ENCODE results near the gene GOLPH3. TPM values are rescaled to one million over a fixed set of nuclear protein-coding genes. Genes with fewer than 3 reads are reported as not detected.

GOLPH3 gene
- total and polyA plus RNA-seq, 7 experiments from 2014 or later = 46.9 to 86.1 (median 60.8) TPM

DNA sequence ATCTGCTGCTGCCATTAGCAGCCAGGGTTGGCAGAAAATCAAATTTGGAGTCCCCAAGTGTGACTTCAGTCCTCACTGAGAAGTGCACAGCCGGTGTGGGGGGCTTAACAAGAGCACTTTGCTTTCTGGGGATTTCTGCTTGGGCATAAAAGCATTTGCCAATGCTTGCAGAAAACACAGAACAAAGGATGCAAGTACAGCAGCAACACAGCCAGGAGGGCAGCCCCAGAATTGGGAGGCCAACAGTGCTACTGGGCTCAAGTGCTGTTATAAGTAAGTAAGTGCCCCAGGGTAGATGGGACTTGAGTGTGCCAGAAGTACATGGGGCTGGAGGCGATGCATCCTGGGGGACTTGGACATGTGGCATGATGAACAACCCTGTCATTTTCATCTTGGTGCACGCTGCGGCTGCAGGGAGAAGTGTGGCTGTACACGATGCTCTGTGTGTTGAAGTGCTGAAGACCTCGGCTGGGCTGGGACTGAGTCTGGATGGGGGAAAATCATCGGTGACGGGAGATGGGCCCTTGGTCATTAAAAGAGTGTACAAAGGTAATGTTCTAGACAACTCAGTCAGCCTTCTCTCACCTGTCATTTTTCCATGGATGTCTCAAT is 73.3 kb downstream of the GOLPH3 start:
- ATAC-seq (no peak), DNase-seq (no peak)
- H3K27ac ChIP-seq (ENCODE audit: low read depth, low read length) = no peak overlapping the region
- POLR2A ChIA-PET = no interaction called here
- H3K4me1 ChIP-seq (ENCODE audit: control insufficient read depth in 2 of 2, insufficient read depth in 2 of 2, low read length in 2 of 2) = no peaks in the 10 kb centered on the region
- intact Hi-C loops (cut with micrococcal nuclease) = no loop called here
- H3K9me3 Mint-ChIP-seq = no peaks in the 10 kb centered on the region
- H3K27ac Mint-ChIP-seq = peak overlapping the region in 2 of 9 donors; percentile 17 to 47
- peaks cover 4 to 22% (median 18%) of the 10 kb centered on the region in 3 experiments for H3K36me3 ChIP-seq (ENCODE audit: control insufficient read depth in 2 of 3, insufficient read depth in 3 of 3, low read length in 3 of 3)
- no peaks in the 10 kb centered on the region for H3K27me3 ChIP-seq (ENCODE audit: control insufficient read depth in 2 of 2, insufficient read depth in 2 of 2, low read length in 2 of 2)
- no peaks in the 10 kb centered on the region for H3K4me1 Mint-ChIP-seq
- no peaks in the 10 kb centered on the region for H3K27me3 Mint-ChIP-seq
- H3K36me3 Mint-ChIP-seq = peaks cover 4 to 38% (median 15%) of the 10 kb centered on the region in 5 donors
- H3K4me3 Mint-ChIP-seq = no peak overlapping the region
- H3K4me3 ChIP-seq (ENCODE audit: low read length) = no peak overlapping the region
- no peaks in the 10 kb centered on the region for H3K9me3 ChIP-seq (ENCODE audit: control insufficient read depth in 2 of 3, low read length in 3 of 3)
- CTCF ChIA-PET = no interaction called here

DNA sequence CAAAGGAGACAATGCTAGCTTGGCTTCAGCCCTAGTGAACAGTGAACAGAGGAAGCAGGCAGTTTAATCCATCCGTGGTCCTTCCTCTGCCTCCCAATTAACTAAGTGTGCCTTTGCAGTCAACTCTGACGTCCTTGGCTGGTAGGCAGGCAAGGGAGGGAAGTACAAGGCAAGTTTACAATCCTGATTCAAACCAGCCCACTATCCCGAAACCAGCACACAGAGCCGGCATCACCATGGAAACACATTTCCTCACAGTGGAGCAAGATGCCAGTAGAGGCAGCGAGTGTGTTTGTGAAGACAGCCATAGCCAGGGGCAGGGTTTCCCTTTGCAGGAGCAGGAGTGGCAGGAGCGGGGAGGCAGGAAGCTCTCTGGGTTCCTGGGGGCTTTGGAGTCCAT is 73.9 kb downstream of the GOLPH3 start:
- Mint-ChIP-seq H3K4me3 (no peak overlapping the region), H3K9me3 (no peaks in the 10 kb centered on the region), H3K36me3 (peaks cover 4 to 38% (median 14%) of the 10 kb centered on the region in 5 donors), H3K27me3 (no peaks in the 10 kb centered on the region), H3K4me1 (no peaks in the 10 kb centered on the region), H3K27ac (no peak overlapping the region)
- Histone ChIP-seq H3K36me3 (ENCODE audit: control insufficient read depth in 2 of 3, insufficient read depth in 3 of 3, low read length in 3 of 3) (peaks cover 4 to 22% (median 18%) of the 10 kb centered on the region in 3 experiments), H3K9me3 (ENCODE audit: control insufficient read depth in 2 of 3, low read length in 3 of 3) (no peaks in the 10 kb centered on the region), H3K4me3 (ENCODE audit: low read length) (no peak overlapping the region), H3K4me1 (ENCODE audit: control insufficient read depth in 2 of 2, insufficient read depth in 2 of 2, low read length in 2 of 2) (no peaks in the 10 kb centered on the region), H3K27me3 (ENCODE audit: control insufficient read depth in 2 of 2, insufficient read depth in 2 of 2, low read length in 2 of 2) (no peaks in the 10 kb centered on the region), H3K27ac (ENCODE audit: low read depth, low read length) (no peak overlapping the region)
- ChIA-PET POLR2A (no interaction called here), CTCF (no interaction called here)
- intact Hi-C loops (cut with micrococcal nuclease) = no loop called here
- DNase-seq = no peak
- ATAC-seq = no peak

DNA sequence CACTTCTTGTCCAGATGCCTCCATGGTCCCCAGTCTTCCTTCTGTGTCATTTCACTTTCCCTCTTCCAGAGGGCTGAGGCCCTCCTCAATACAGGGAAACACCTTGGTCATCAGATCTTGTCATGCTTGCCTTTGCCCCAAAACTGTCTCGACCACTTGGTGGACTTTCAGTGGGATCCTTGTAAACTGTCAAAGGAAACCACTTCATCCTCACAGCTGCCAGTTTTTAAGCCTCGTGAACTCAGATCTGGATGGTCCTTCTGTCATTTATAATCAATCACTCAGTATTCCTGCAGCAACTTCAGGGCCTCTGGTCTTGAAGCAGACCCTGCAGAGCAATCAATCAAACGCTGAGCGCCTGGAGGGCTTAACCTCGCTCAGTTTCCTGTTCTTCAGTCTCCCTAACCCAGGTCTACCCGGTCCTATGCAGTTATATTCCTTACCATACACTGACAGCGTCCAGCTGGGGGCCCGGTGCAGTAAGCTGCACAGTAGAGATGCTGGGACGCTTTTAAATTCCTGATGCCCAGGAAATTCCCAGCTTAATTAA is 74.6 kb downstream of the GOLPH3 start:
- Histone ChIP-seq H3K27ac (ENCODE audit: low read depth, low read length) (no peak overlapping the region), H3K9me3 (ENCODE audit: control insufficient read depth in 2 of 3, low read length in 3 of 3) (no peaks in the 10 kb centered on the region), H3K4me1 (ENCODE audit: control insufficient read depth in 2 of 2, insufficient read depth in 2 of 2, low read length in 2 of 2) (no peaks in the 10 kb centered on the region), H3K27me3 (ENCODE audit: control insufficient read depth in 2 of 2, insufficient read depth in 2 of 2, low read length in 2 of 2) (no peaks in the 10 kb centered on the region), H3K36me3 (ENCODE audit: control insufficient read depth in 2 of 3, insufficient read depth in 3 of 3, low read length in 3 of 3) (peaks cover 4 to 18% (median 18%) of the 10 kb centered on the region in 3 experiments), H3K4me3 (ENCODE audit: low read length) (no peak overlapping the region)
- no peak for ATAC-seq
- intact Hi-C loops (cut with micrococcal nuclease) = no loop called here
- Mint-ChIP-seq H3K4me3 (no peak overlapping the region), H3K27me3 (no peaks in the 10 kb centered on the region), H3K27ac (peak overlapping the region in 3 of 9 donors; percentile 4 to 27 (median 12)), H3K4me1 (no peaks in the 10 kb centered on the region), H3K9me3 (no peaks in the 10 kb centered on the region), H3K36me3 (peaks cover 4 to 35% (median 13%) of the 10 kb centered on the region in 5 donors)
- DNase-seq = no peak
- CTCF ChIA-PET = no interaction called here
- POLR2A ChIA-PET = no interaction called here

DNA sequence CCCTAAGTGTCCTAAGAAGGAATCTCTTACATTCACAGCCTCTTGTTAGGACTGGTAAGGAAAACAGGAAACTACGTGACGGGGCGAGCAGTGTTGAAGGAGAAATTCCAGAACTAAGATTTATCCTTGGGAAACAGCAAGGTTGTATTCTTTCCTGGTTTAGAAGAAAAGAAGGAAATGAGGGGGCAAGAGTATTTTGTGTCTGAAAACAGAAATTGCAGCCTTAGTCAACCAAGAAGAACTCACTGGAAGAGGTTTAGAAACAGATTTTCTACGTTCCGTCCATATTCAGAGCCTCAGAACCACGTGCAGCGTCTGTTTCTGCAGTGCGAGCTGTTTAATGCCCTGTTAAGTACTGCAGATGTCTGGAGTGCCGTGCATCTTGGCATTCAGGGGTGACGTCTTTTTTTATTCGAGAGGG is 75.2 kb downstream of the GOLPH3 start:
- H3K9me3 ChIP-seq (ENCODE audit: control insufficient read depth in 2 of 3, low read length in 3 of 3) = no peaks in the 10 kb centered on the region
- H3K4me1 Mint-ChIP-seq = no peaks in the 10 kb centered on the region
- no peak overlapping the region for H3K27ac ChIP-seq (ENCODE audit: low read depth, low read length)
- H3K27ac Mint-ChIP-seq = peak overlapping the region in 2 of 9 donors; percentile 4 to 29
- ChIA-PET CTCF (no interaction called here), POLR2A (no interaction called here)
- H3K27me3 ChIP-seq (ENCODE audit: control insufficient read depth in 2 of 2, insufficient read depth in 2 of 2, low read length in 2 of 2) = no peaks in the 10 kb centered on the region
- intact Hi-C loops (cut with micrococcal nuclease) = no loop called here
- ATAC-seq (no peak), DNase-seq (no peak)
- H3K36me3 ChIP-seq (ENCODE audit: control insufficient read depth in 2 of 3, insufficient read depth in 3 of 3, low read length in 3 of 3) = peaks cover 4 to 18% (median 13%) of the 10 kb centered on the region in 3 experiments
- H3K27me3 Mint-ChIP-seq = no peaks in the 10 kb centered on the region
- no peaks in the 10 kb centered on the region for H3K9me3 Mint-ChIP-seq
- H3K4me1 ChIP-seq (ENCODE audit: control insufficient read depth in 2 of 2, insufficient read depth in 2 of 2, low read length in 2 of 2) = no peaks in the 10 kb centered on the region
- H3K4me3 Mint-ChIP-seq = no peak overlapping the region
- H3K4me3 ChIP-seq (ENCODE audit: low read length) = no peak overlapping the region
- H3K36me3 Mint-ChIP-seq = peaks cover 4 to 34% (median 13%) of the 10 kb centered on the region in 5 donors

DNA sequence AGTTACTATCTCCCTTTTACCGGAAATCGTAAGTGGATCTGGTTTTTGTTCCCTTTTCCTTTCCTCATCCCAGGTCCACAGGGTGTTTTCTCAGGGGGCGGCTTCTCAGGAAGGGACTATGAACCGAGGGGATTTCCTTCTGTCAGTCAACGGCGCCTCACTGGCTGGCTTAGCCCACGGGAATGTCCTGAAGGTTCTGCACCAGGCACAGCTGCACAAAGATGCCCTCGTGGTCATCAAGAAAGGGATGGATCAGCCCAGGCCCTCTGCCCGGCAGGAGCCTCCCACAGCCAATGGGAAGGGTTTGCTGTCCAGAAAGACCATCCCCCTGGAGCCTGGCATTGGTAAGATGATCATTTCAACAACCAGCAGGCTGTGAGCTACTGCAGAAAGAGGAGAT is 75.8 kb downstream of the GOLPH3 start:
- Mint-ChIP-seq H3K27me3 (no peaks in the 10 kb centered on the region), H3K27ac (no peak overlapping the region), H3K9me3 (no peaks in the 10 kb centered on the region), H3K36me3 (peaks cover 4 to 28% (median 10%) of the 10 kb centered on the region in 5 donors), H3K4me3 (no peak overlapping the region), H3K4me1 (peaks cover 0 to 2% (median under 1%) of the 10 kb centered on the region in 7 donors)
- DNase-seq (no peak), ATAC-seq (no peak)
- no peaks in the 10 kb centered on the region for H3K27me3 ChIP-seq (ENCODE audit: control insufficient read depth in 2 of 2, insufficient read depth in 2 of 2, low read length in 2 of 2)
- H3K4me1 ChIP-seq (ENCODE audit: control insufficient read depth in 2 of 2, insufficient read depth in 2 of 2, low read length in 2 of 2) = no peaks in the 10 kb centered on the region
- H3K27ac ChIP-seq (ENCODE audit: low read depth, low read length) = no peak overlapping the region
- peaks cover 4 to 18% (median 7%) of the 10 kb centered on the region in 3 experiments for H3K36me3 ChIP-seq (ENCODE audit: control insufficient read depth in 2 of 3, insufficient read depth in 3 of 3, low read length in 3 of 3)
- POLR2A ChIA-PET = no interaction called here
- intact Hi-C loops (cut with micrococcal nuclease) = no loop called here
- H3K9me3 ChIP-seq (ENCODE audit: control insufficient read depth in 2 of 3, low read length in 3 of 3) = no peaks in the 10 kb centered on the region
- no peak overlapping the region for H3K4me3 ChIP-seq (ENCODE audit: low read length)
- CTCF ChIA-PET = no interaction called here

DNA sequence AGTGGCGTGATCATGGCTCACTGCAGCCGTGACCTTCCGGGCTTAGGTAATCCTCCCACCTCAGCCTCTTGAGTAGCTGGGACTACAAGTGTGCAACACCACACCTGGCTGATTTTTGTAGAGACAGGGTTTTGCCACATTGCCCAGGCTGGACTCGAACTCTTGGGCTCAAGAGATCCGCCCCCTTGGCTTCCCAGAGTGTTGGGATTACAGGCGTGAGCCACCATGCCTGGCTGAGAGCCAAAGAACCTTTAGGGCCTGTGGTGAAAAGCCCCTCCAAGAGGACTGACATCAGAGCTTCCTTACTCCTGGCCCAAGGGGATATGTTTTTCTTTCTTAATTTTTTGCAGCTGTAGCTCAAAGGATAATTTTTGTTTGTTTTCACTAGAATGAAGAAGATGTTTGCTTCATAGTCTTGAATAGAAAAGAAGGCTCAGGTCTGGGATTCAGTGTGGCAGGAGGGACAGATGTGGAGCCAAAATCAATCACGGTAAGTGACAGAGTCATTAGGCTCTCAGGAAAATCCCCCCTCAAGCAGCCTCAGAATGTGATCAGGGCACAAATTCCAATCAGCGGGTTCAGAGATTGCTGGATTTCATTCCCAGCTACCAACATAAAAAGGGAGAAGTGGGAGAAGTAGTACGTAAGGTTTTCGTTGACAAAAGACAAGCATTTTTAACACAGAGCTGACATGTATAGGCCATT is 77.1 kb downstream of the GOLPH3 start:
- Mint-ChIP-seq H3K27ac (peak overlapping the region in 2 of 9 donors; percentile 53 to 55), H3K27me3 (no peaks in the 10 kb centered on the region), H3K4me1 (peaks cover 0 to 7% (median 4%) of the 10 kb centered on the region in 7 donors), H3K4me3 (no peak overlapping the region), H3K9me3 (no peaks in the 10 kb centered on the region), H3K36me3 (peaks cover 0 to 25% (median 7%) of the 10 kb centered on the region in 5 donors)
- POLR2A ChIA-PET = no interaction called here
- H3K27ac ChIP-seq (ENCODE audit: low read depth, low read length) = no peak overlapping the region
- no peaks in the 10 kb centered on the region for H3K27me3 ChIP-seq (ENCODE audit: control insufficient read depth in 2 of 2, insufficient read depth in 2 of 2, low read length in 2 of 2)
- H3K36me3 ChIP-seq (ENCODE audit: control insufficient read depth in 2 of 3, insufficient read depth in 3 of 3, low read length in 3 of 3) = peaks cover 0 to 18% (median 2%) of the 10 kb centered on the region in 3 experiments
- H3K4me3 ChIP-seq (ENCODE audit: low read length) = no peak overlapping the region
- H3K4me1 ChIP-seq (ENCODE audit: control insufficient read depth in 2 of 2, insufficient read depth in 2 of 2, low read length in 2 of 2) = no peaks in the 10 kb centered on the region
- DNase-seq (no peak), ATAC-seq (no peak)
- CTCF ChIA-PET = no interaction called here
- H3K9me3 ChIP-seq (ENCODE audit: control insufficient read depth in 2 of 3, low read length in 3 of 3) = no peaks in the 10 kb centered on the region
- intact Hi-C loops (cut with micrococcal nuclease) = no loop called here

All from naive thymus-derived CD4-positive, alpha-beta T cell (primary cell).